HG02970 (cell line): ENCODE data around the gene ZBP1.
"Not testable (repeated sequence)": the region's sequence is repeated elsewhere in the genome, so short reads cannot be mapped to it uniquely, and the experiment has no call there.

ENCODE experiments used
- ATAC-seq: cut with Tn5 transposase; IDR thresholded peaks from one replicate; pipeline ENCODE4 v1.9.1; 2021; ENCODE audit warnings: mild to moderate bottlenecking, moderate library complexity, moderate number of reproducible peaks; ENCODE audit not compliant: unreplicated experiment, low FRiP score

Gene ZBP1

GRCh38 chr20:57647933-57648785 lies 27.9 kb upstream of the ZBP1 start:
- no peak for ATAC-seq

GRCh38 chr20:57647006-57647932 lies 27.0 kb upstream of the ZBP1 start:
- ATAC-seq, result no peak

DNA sequence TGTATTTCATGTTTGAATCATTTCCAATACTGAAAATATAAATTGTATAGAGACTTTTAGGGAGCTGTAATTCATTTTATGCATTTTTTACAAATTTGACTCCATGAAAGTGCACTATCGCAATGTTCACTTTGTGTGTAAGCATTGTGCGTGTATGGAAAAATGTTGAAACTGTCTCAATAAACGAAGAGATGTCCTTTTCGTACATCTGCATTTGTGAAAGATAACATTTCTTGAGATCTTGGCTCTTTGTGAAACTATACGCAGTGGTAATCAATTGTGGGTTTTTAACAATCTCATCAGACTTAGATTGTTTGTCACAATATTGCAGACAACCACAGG lies 18.6 kb upstream of the ZBP1 start:
- no peak for ATAC-seq

- ATAC-seq, result no peak
These were observed 18.1 kb upstream of the ZBP1 start for GRCh38 chr20:57638173-57638894.

DNA sequence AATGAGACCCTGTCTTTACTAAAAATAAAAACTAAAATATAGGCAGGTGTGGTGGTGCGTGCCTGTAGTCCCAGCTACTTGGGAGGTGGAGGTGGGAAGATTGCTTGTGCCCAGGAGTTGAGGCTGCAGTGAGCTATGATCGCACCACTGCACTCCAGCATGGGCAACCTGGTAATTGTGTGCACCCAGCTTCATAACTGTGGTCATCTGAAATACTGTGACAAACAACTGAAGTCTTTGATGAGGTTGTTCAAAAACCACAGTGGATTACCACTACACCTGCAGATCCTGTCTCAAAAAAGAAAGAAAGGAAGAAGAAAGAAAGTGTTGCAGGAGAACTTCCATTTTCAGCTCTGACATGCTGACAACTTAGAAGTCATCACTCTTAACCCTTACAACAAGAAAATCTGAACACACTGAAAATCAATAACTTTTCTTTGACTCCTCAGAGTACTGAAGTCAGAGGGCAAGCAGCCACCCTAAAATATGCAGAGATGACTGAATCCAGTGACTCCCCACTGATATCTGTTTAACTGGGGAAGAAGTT lies 13.8 kb upstream of the ZBP1 start:
- no peak for ATAC-seq

GRCh38 chr20:57632286-57632685 lies 12.1 kb upstream of the ZBP1 start:
- ATAC-seq, result no peak

- ATAC-seq, result no peak
These were observed 9.8 kb upstream of the ZBP1 start for GRCh38 chr20:57630061-57630460.

GRCh38 chr20:57629491-57629901 lies 9.3 kb upstream of the ZBP1 start:
- ATAC-seq, result not testable (repeated sequence)

GRCh38 chr20:57628962-57629308 lies 8.7 kb upstream of the ZBP1 start:
- not testable (repeated sequence) for ATAC-seq

DNA sequence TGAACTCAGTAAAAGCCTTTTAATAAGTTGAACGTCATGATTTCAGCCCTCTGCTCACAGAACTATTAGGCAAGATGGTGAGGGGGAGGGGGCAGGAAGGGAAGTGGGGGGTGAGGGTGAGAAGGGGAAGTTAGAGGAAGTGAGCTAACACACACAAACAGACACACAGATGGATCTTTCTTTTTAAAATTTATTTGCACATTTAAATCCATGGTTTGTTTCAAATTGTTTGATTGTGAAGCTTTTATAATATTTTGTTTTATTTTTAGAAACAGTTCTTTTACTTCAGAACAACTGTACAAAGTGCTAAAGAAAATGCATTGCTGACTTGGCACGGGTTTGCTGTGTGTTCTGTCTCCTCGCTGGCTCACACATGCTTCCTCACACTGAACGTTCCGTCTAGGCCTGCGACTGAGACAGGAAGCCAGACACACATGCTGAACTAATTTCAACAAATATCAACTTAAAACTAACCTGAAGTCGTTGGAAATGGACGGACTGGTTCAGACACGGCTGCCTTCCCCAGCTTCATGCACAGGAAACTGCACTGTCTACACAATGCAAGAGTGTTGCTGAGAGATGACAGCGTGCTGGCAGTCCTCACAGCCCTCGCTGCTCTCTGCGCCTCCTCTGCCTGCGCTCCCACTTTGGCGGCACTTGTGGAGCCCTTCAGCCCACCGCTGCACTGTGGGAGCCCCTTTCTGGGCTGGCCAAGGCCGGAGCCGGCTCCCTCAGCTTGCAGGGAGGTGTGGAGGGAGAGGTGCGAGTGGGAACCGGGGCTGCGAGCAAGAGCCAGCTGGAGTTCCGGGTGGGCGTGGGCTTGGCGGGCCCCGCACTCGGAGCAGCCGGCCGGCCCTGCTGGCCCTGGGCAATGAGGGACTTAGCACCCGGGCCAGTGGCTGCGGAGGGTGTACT lies 8.1 kb upstream of the ZBP1 start:
- ATAC-seq, result no peak

DNA sequence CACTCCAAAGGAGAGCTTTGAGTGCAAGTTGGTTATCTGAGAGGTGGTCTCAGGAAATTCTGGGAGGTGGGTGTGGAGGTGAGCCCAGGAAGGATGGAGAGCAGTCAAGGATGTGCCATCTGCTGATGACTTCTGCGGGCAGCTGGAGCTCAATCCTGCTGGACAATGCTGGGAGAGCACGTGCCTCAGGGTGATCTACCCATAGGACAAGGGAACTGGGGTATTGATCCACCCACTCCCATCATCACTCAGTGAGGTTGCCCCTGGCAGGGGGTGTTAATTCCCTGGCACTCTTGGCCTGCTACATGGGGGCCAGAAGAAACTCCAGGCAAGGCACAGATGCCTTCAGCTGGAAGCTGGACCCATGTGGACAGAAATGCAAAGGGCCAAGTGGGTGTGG lies 7.1 kb upstream of the ZBP1 start:
- ATAC-seq, result no peak

DNA sequence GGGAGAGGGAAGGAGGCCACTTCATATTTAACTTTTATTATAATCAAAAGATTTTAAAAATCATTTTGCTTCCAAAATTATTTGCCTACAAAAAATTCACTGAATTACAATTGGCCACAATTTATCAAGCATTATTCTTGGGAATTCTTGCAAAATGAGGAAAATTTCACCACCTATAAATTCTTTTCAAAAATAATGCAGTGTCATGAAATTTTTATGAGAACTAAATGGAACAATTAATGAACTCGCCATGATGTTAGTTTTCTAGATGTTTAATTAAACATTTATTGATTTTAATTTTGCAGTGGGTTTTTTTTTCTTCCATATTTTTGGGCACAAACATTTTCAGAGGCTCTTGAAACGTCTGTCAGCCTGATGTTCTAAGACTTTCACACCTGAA lies 5.8 kb upstream of the ZBP1 start:
- no peak for ATAC-seq

GRCh38 chr20:57625181-57625958 lies 5.1 kb upstream of the ZBP1 start:
- no peak for ATAC-seq

DNA sequence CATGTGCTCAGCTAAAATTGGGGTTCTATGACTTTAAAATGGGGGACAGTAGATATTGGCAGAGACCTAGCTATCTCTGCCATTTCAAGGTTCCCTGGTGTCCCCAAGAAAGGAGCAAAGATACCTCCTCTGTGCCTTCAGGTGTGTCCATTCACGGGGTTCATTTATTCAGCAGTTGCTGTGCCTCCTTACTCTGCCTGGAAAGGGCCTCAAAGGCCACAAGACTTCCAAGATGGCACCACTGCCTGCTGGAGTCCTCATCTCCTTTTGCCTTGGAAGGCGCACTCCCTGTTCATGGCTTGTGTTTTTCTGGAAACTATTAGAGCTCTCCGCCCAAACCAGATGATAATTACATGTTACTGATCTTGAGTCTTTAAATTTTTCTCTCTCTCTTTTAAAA lies 3.9 kb upstream of the ZBP1 start:
- no peak for ATAC-seq

DNA sequence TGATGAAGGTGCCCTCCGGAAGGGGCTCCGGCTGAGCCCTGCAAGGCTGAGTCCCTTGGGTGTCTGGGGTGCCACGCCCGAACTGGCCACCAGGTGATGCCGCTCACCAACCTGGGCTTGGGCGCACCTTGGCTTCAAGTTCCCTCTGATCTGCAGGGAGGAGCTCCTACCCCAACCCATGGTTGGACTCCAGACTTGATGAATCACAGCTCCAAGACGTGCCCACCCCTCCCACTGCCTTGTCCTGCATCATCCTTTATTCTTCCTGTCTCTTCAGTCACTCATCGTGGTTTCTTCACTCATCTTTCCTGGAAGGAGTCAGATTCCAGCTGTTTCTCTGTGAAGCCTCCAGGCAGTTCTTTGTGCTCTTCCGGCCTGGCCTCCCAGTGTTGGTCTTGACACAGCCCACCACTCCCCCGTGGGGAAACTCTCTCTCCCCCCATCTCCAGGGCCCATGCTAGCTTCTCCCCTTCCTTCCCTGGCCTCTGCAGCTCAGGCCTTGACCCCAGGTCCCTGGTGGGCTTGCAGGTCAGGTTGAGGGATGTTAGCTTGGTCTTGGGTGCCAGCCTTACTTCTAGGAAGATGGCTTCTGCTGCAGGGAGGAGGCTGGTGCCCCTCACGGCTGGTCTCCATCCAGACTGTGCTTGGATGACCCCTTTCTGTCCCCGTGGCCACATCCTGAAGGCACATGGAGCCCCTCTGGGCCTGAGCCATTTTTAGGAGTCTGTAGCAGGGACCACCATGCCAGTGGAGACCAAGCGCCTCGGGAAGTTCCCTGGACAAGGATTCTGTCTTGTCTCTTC lies 2.6 kb upstream of the ZBP1 start:
- ATAC-seq, result no peak

GRCh38 chr20:57622201-57622570 lies 2.0 kb upstream of the ZBP1 start:
- no peak for ATAC-seq

DNA sequence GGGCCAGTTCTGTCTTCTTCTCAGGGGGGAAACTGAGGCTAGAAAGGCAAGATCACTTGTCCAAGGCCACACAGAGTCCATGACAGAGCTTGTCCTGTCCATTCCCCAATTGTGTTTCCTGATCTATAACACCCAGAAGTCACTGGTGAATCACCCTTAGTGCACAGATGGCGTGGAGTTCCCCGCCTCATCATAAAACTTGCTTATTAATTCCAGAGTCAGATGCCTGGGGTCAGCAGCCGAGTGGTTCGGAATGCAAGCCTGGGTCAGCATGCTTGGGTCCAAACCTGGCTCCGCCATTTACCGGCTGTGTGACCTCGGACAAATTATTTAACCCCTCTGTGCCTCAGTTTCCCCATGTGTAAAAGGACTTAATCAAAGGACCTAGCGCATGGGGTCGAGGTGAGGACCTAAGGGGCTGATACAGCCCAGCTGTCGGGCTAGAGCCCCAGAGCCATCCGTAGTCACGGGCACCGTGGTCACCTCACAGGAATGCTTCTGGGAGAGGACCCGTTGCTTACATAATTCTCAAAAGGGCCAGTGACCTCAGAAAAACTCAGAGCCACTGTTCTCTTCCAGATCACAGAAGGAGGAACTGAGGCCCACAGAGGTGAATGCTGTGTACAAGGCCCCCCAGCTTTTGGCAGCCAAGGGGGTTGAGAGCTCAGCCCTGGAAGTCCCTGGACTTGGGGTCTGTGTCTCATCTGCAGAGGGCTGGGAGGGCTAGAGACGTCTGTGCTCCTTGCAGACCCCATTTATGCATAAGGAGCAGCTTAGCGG lies 1.4 kb upstream of the ZBP1 start:
- no peak for ATAC-seq
